Stimulated activated CD4-positive, alpha-beta T cell treated with anti-CD3 and anti-CD28 coated beads, Interleukin-1b, Interleukin-23, amount 100 ng/mL, for 4 hours (primary cell): ENCODE measurements around the gene HSPA1A.
"Not testable (repeated sequence)": the region's sequence is repeated elsewhere in the genome, so short reads cannot be mapped to it uniquely, and the experiment has no call there.

Experiments used
- DNase-seq, 2 donors: peaks; one replicate each; pipeline ENCODE4 v3.0.0-alpha.2; 2020; ENCODE audit warnings: low read depth in 2 of 2

HSPA1A gene

GRCh38 chr6:31811645-31812044, 3.7 kb upstream of the HSPA1A start:
- no peak for DNase-seq

GRCh38 chr6:31813465-31813849, 1.9 kb upstream of the HSPA1A start:
- DNase-seq, result no peak

DNA sequence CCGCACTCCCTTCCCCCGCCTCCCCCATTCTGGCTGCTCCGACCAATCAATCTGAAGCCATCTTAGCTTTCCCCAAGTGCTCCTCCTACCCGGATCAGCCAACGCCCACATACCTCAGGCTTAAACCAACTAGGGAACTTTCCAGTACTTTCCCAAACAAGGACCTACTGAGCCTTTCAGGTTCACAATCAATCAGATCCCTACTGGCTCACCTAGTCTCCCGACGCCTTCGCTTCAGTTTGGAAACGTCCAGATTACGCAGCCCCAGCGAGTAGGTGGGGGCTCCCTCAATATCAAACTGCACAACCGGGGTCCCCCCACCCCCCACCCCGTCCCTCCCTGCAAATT, 692 bp upstream of the HSPA1A start:
- DNase-seq, result peak; percentile 46 to 57

- DNase-seq, result not testable (repeated sequence)
Observed at GRCh38 chr6:31817133-31817928, 2.0 kb downstream of the HSPA1A start.

- DNase-seq, result not testable (repeated sequence)
Observed at GRCh38 chr6:31817929-31818511, 2.7 kb downstream of the HSPA1A start.

GRCh38 chr6:31819871-31820299, 4.5 kb downstream of the HSPA1A start:
- no peak for DNase-seq

DNA sequence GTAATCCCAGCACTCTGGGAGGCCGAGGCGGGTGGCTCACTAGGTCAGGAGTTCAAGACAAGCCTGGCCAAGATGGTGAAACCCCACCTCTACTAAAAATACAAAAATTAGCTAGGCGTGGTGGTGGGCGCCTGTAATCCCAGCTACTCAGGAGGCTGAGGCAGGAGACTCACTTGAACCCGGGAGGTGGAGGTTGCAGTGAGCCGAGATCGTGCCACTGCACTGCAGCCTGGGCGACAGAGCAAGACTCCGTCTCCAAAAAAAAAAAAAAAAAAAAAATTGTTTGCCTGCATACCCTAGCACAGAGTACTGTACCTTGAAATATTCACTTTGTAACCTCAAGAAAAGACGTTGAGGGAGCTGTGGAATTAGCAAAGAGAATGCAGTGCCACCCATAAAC, 5.1 kb downstream of the HSPA1A start:
- DNase-seq, result not testable (repeated sequence)

- peak; percentile 44 to 70 for DNase-seq
Observed at GRCh38 chr6:31821301-31822035, 6.1 kb downstream of the HSPA1A start.

DNA sequence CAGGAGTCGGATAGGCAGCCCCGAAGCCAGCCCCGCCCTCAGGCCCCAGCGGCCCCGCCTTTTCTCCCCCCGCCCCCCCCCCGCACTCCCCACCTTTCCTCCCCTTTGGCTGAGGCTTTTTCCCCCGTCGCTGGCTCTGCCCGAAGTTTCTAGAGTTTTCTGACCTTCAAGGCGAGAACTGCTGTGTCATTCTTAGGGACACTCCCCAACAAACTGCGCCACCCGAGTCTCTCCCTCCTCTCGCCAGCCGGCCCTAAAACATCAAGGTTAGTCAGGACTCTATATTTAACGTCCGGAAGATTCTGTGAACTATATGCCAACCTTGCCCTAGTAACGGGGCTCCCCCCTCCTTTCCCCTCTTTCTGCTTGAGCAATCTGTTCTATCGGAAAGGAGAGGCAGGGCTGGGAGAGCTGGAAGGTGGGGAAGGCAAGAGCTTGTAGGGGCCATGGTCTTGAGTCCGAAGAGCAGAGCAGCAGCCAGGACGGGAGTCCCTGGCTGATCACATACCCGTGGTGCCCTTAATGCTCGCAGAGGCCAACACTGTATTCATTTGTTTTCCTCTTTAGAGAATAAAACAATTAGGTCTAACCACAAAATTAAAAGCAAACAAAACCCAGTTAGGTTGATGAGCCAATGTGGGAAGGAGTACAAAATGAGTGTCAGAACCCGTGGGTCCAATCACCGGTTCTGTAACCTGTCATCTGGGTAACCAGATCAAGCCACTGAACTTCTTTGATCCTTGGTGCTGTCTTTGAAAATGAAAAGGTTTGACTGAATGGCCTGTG, 6.9 kb downstream of the HSPA1A start:
- DNase-seq, result peak in 1 of 2 donors; percentile 53

DNA sequence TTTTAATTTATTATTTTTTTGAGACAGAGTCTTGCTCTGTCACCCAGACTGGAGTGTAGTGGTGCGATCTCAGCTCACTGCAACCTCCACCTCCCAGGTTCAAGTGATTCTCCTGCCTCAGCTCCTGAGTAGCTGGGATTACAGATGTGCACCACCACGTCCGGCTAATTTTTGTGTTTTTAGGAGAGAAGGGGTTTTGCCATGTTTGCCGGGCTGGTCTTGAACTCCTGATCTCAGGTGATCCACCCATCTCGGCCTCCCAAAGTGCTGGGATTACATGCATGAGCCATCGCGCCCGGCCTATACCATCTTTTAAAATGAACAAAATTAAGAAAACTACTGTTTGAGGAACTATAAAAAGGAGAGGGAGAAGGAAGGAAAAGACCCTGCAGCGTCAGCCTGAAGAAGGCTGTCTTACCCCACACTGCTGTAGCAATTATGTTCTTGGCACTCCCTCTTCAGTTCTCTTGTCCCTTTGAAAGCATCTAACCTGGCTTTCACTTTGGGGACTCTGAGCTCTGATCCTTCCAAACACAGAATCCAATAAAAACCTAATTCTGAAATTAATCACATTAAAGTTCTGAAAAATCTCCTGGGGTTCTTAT, 8.4 kb downstream of the HSPA1A start:
- not testable (repeated sequence) for DNase-seq

GRCh38 chr6:31825553-31825952, 10.2 kb downstream of the HSPA1A start:
- DNase-seq, result no peak

DNA sequence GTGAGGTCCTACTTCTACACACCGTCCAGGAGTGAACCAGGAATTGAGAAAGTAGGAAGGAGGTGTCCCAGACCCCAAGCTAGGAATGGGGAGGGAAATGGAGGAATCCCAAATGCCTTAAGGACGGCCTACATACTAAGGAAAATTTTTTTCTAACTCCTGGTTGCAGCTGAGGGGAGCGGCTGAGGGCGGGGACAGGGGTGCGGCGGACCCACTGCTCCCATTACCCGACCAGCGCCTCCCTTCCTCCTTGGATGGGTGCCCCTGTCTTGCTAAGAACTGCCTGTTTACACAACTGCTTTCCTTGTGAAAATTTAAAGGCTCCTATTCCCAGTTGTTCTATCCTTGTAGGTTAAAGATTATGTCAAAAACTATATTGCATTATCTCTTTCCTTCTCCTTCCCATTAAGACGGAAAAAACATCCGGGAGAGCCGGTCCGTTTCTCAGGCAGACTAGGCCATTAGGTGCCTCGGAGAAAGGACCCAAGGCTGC, 11.5 kb downstream of the HSPA1A start:
- DNase-seq, result no peak

- peak; percentile 74 to 79 for DNase-seq
Observed at GRCh38 chr6:31827286-31828079, 12.1 kb downstream of the HSPA1A start, which contains the start of gene HSPA1B. Gene HSPA1B (plus strand): TSS chr6:31827738. CDS start chr6:31827951, 213 bp downstream.

GRCh38 chr6:31829633-31830283, 14.4 kb downstream of the HSPA1A start:
- no peak for DNase-seq

GRCh38 chr6:31830886-31831335, 15.6 kb downstream of the HSPA1A start:
- DNase-seq, result no peak

DNA sequence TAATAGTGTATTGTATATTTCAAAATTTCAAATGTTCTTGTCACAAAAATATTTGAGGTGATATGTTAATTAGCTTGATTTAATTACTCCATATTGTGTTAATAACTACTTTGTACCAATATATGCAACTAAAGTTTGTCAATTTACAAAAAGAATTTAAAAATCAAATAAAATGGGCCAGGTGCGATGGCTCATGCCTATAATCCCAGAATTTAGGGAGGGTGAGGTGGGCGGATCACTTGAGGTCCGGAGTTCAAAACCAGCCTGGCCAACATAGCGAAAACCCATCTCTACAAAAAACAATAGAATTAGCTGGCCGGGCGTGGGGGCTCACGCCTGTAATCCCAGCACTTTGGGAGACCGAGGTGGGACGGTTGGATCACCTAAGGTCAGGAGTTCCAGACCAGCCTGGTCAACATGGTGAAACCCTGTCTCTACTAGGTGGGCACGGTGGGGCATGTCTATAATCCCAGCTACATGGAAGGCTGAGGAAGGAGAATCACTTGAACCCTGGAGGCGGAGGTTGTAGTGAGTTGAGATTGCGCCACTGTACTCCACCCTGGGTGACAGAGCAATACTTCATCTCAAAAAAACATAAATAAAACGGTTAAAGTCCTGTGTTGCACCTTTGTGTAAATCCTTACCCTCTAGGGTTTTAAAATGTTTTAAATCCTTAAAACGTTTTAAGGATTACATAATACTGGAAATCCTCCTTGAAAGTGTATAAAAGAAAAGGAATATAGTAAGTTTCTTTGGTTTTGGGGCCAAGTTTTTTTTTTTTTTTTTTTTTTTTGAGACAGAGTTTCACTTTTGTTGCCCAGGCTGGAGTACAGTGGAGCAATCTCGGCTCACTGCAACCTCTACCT, 16.2 kb downstream of the HSPA1A start:
- no peak for DNase-seq

DNA sequence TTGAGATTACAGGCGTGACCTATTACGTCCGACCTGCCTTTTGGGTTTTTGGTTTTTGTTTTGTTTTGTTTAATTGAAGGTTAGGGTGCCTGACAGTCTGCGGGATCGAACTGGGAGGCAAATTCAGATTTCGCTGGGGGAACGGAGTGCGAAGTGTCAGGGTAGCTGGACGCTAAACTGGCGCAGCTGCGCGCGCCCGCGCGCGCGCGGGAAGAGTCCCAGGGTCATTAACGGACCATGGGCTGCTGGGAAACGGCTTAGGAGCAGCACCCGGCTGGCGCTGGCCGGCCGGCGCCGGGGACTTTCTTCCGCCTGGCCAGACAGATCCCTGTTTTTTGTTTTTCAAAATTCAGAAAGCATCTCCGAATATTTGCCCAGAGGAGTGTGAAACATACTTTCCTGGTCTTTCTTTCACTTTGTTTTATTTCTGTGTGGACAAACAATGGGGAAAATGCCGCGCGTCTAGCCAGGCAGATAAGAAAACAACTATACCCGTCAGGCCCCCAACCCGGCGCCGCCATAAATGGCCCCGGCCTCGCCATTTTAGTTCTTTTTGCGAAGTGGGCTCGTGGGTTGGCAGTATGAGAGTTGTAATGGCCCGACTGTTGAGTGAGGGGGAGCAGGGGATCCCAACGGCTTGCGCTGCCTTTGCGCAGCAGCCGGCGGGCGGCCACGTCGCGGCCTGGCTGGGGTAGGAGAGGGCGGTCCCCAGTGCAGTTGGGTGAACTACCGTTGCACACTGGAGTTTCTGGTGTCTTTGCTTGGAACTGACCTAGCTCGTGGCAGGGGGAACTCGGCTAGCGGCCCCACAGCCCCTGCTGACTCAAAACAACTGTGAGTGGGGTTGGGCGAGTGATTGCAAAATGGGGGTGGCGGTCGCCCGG, 19.3 kb downstream of the HSPA1A start:
- DNase-seq, result peak; percentile 72 to 80

GRCh38 chr6:31836047-31836473, 20.7 kb downstream of the HSPA1A start:
- DNase-seq, result no peak
